ENCODE results near the gene CHEK1. TPM values are rescaled to one million over a fixed set of nuclear protein-coding genes. Genes with fewer than 3 reads are reported as not detected.
A peak's percentile ranks its signal among the peaks of the same experiment; 100 is the strongest.
"Not testable (repeated sequence)": the region's sequence is repeated elsewhere in the genome, so short reads cannot be mapped to it uniquely, and the experiment has no call there.

CHEK1 gene
- 1 to 10 TPM in 1 of 4 donors, under 1 TPM in 3; 0.60 to 1.5 (median 0.91) TPM for total RNA-seq

DNA sequence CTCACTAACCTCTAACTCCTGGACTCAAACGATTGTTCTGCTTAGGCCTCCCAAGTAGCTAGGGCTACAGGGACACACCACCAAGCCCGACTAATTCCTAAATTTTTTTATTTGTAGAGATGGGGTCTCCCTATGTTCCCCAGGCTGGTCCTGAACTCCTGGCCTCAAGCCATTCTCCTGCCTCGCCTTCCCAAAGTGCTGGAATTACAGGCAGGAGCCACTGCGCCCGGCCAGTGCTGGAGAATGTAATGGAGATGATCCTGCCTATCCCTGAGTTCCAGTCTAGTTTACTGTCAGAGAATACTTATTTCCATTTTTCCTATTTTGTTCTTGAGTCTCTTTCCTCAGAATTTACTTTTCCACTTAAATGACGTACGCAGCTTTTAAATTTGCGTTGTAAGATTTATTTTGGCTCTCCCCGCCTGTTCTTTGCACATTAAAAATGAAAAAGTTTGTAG, at the start of gene CHEK1:
Gene CHEK1 (plus strand): TSS at position 408 of the 458 bp plus-strand sequence. CDS start 1,606 bp downstream, outside the sequence.
- Histone ChIP-seq H3K27ac (peak within 1 kb of the TSS; percentile 94 to 96 (median 94)), H3K36me3 (peaks cover 0 to 21% (median 7%) of the 10 kb centered on the region in 3 donors), H3K4me3 (peak within 1 kb of the TSS; percentile 68 to 81 (median 74)), H3K4me1 (peaks cover 0 to 18% (median 11%) of the 10 kb centered on the region in 4 donors), H3K27me3 (no peaks in the 10 kb centered on the region), H3K9me3 (no peaks in the 10 kb centered on the region)
- TF ChIP-seq EP300 (IDR thresholded peaks at IDR 0.05) (no peak), POLR2A (IDR thresholded peaks at IDR 0.05) (no peak)
- TF ChIP-seq, protein P1, sequence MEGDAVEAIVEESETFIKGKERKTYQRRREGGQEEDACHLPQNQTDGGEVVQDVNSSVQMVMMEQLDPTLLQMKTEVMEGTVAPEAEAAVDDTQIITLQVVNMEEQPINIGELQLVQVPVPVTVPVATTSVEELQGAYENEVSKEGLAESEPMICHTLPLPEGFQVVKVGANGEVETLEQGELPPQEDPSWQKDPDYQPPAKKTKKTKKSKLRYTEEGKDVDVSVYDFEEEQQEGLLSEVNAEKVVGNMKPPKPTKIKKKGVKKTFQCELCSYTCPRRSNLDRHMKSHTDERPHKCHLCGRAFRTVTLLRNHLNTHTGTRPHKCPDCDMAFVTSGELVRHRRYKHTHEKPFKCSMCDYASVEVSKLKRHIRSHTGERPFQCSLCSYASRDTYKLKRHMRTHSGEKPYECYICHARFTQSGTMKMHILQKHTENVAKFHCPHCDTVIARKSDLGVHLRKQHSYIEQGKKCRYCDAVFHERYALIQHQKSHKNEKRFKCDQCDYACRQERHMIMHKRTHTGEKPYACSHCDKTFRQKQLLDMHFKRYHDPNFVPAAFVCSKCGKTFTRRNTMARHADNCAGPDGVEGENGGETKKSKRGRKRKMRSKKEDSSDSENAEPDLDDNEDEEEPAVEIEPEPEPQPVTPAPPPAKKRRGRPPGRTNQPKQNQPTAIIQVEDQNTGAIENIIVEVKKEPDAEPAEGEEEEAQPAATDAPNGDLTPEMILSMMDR (IDR thresholded peaks at IDR 0.05) = no peak
- 45 to 52% methylated on average over 9 of the region's 9 CpGs for WGBS, 2 donors
- no peak for DNase-seq (ENCODE audit: low spot score in 2 of 2)

DNA sequence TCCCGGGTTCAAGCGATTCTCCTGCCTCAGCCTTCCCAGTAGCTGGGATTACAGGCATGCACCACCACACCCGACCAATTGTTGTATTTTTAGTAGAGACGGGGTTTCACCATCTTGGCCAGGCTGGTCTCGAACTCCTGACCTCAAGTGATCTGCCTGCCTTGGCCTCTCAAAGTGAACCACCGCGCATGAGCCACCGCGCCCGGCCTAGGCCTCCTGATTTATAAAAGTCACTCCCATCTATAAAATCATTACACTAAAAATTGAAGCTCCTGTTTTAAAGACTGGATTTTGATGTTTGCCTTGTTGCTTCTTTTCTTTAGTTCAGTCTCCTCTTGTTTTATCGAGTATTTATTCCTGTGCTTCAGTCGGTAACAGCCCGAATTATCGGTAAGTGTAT, 47.8 kb upstream of the CHEK1 start:
- not testable (repeated sequence) for H3K27ac ChIP-seq; H3K4me1 ChIP-seq; H3K9me3 ChIP-seq; H3K27me3 ChIP-seq; H3K4me3 ChIP-seq; DNase-seq (ENCODE audit: low spot score in 2 of 2)
- peaks cover 3 to 96% (median 25%) of the 10 kb centered on the region in 3 donors for H3K36me3 ChIP-seq
- 96 to 97% methylated on average over 14 of the region's 14 CpGs for whole genome bisulfite sequencing, 2 donors

DNA sequence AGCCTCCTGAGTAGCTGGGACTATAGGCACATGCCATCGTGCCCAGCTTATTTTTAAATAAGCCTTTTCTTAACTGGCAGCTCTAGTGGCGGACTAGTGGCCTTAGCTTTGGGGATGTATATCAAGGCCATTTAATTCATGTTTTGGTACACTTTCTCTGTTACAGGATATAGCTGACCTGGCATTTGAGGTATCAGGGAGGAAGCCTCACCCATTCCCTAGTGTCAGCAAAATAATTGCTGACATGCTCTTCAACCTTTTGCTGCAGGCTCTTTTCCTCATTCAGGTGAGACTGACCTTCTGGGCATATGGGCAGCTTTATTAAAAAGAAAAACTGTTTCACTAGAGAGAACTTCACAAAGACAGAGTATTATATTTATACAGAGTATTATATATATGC, 46.2 kb upstream of the CHEK1 start:
- no peaks in the 10 kb centered on the region for H3K27me3 ChIP-seq
- no peaks in the 10 kb centered on the region for H3K9me3 ChIP-seq
- H3K27ac ChIP-seq = no peak overlapping the region
- DNase-seq (ENCODE audit: low spot score in 2 of 2) = no peak
- WGBS, 2 donors = 93 to 98% methylated on average over 2 of the region's 2 CpGs
- TF ChIP-seq, protein P1 (IDR thresholded peaks at IDR 0.05) = no peak
- TF ChIP-seq POLR2A (IDR thresholded peaks at IDR 0.05) = no peak
- no peak for TF ChIP-seq EP300 (IDR thresholded peaks at IDR 0.05)
- H3K36me3 ChIP-seq = peaks cover 3 to 100% (median 23%) of the 10 kb centered on the region in 3 donors
- no peaks in the 10 kb centered on the region for H3K4me1 ChIP-seq
- H3K4me3 ChIP-seq = no peak overlapping the region

DNA sequence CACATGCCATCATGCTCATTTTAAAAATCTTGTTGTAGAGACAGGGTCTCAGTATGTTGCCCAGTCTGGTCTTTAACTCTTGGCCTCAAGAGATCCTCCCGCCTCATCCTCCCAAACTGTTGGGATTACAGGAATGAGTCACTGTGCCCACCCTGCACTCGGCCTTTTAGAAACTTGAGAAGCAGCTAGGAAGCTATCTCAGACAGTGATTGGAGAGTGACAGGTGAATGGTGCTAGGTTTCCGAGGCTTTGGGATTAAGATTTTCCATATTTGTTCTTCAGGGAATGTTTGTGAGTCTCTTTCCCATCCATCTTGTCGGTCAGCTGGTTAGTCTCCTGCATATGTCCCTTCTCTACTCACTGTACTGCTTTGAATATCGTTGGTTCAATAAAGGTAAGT, 45.2 kb upstream of the CHEK1 start:
- no peaks in the 10 kb centered on the region for H3K4me1 ChIP-seq
- peaks cover 3 to 100% (median 23%) of the 10 kb centered on the region in 3 donors for H3K36me3 ChIP-seq
- no peaks in the 10 kb centered on the region for H3K9me3 ChIP-seq
- no peak for DNase-seq (ENCODE audit: low spot score in 2 of 2)
- 95 to 97% methylated on average over 5 of the region's 5 CpGs for WGBS, 2 donors
- TF ChIP-seq POLR2A (IDR thresholded peaks at IDR 0.05) (no peak), EP300 (IDR thresholded peaks at IDR 0.05) (no peak)
- TF ChIP-seq, protein P1 (IDR thresholded peaks at IDR 0.05) = no peak
- no peak overlapping the region for H3K27ac ChIP-seq
- H3K27me3 ChIP-seq = no peaks in the 10 kb centered on the region
- H3K4me3 ChIP-seq = no peak overlapping the region

DNA sequence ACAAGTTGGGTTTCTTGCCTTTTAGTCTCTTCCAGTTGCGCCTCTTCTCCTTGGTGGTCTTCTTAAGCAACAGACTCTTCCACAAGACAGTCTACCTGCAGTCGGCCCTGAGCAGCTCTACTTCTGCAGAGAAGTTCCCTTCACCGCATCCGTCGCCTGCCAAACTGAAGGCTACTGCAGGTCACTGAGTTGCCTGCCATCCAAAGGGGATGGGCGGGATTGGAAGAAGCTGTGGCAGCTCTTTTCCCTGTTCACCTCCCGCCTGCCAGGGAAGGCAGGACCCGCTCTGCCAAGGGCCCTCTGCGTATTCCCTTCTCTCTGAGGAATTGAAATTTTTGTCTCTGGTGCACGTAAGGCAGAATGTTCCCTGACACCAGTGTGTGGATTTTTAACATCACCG, 41.5 kb upstream of the CHEK1 start:
- H3K9me3 ChIP-seq = no peaks in the 10 kb centered on the region
- H3K4me3 ChIP-seq = no peak overlapping the region
- DNase-seq (ENCODE audit: low spot score in 2 of 2) = no peak
- peaks cover 0 to 72% (median 12%) of the 10 kb centered on the region in 3 donors for H3K36me3 ChIP-seq
- WGBS, 2 donors = 90 to 92% methylated on average over 11 of the region's 11 CpGs
- H3K4me1 ChIP-seq = no peaks in the 10 kb centered on the region
- no peak overlapping the region for H3K27ac ChIP-seq
- no peaks in the 10 kb centered on the region for H3K27me3 ChIP-seq
- TF ChIP-seq POLR2A (IDR thresholded peaks at IDR 0.05) = no peak
- TF ChIP-seq, protein P1 (IDR thresholded peaks at IDR 0.05) = no peak
- TF ChIP-seq EP300 (IDR thresholded peaks at IDR 0.05) = no peak

DNA sequence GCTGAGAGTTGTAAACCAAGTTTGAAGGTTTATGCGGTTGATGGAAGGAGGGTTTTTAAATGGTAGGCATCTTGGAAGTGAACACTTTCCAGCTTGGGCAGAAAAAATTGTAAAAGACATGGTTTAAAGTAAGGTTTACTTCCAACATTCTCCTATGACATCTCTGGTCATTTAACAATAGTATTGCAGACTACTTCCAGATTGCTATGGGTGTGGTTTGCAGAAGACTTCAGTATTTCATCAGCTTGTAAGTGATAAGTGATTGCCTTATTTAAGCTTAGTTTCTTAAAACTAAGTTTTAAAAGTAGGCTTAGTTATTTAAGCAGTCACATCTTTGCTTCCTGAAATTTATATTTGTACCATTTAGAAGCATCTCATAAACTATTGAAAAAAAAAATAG, 39.5 kb upstream of the CHEK1 start:
- H3K36me3 ChIP-seq = peaks cover 0 to 52% (median 0%) of the 10 kb centered on the region in 3 donors
- no peaks in the 10 kb centered on the region for H3K27me3 ChIP-seq
- H3K9me3 ChIP-seq = no peaks in the 10 kb centered on the region
- no peak overlapping the region for H3K4me3 ChIP-seq
- H3K27ac ChIP-seq = no peak overlapping the region
- 90 to 95% methylated on average over 1 of the region's 1 CpG for WGBS, 2 donors
- no peak for DNase-seq (ENCODE audit: low spot score in 2 of 2)
- no peaks in the 10 kb centered on the region for H3K4me1 ChIP-seq
- TF ChIP-seq, protein P1 (IDR thresholded peaks at IDR 0.05) = no peak
- no peak for TF ChIP-seq POLR2A (IDR thresholded peaks at IDR 0.05)
- no peak for TF ChIP-seq EP300 (IDR thresholded peaks at IDR 0.05)

All from tibial nerve (tissue), 4 donors.